KBM-7 (cell line): Measurements from ENCODE around the gene CLNS1A.

Experiments used
- DNase-seq: peaks from one replicate; pipeline ENCODE4 v3.0.0-alpha.2; 2015
- in situ Hi-C: fragments of 300-500 bp; cut with MboI; formaldehyde crosslinking; loops from 2 replicates; pipeline ENCODE4 v1.14.3; 2020; ENCODE audit warnings: low sequenced_read_pairs, low pct_unique_long_range_greater_than_20kb, mixed read lengths

Gene CLNS1A

DNA sequence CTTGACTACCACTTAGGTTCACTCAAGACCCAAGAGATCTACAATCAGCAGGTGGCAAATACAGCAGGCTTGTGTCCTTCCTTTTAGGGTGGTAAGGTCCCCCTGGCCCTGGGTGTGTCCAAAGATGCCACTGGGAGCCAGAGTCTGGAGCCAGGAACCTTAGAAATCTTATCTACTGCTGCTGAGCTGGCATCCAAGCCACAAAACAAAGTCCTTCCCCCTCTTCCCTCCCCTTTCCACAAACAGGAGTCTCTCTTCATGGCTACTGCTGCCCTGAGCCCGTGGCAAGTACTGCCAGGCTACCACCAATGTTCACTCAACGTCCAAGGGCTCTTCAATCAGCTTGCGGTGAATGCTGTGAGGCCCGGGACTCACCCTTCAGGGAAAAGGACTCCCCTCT lies 69.3 kb downstream of the CLNS1A start:
- in situ Hi-C loops, result no loop called here
- no peak for DNase-seq
